Measurements from ENCODE around the gene NPAS3.

GRCh38 chr14:33631441-33631840 is 692.8 kb downstream of the NPAS3 start:
- TF ChIP-seq CTCF (IDR thresholded peaks at IDR 0.05) (no peak), POLR2A (IDR thresholded peaks at IDR 0.05) (no peak), POLR2AphosphoS5 (IDR thresholded peaks at IDR 0.05) (no peak)

Data from breast epithelium (tissue), 3 donors.